Activated CD4-positive, alpha-beta T cell treated with anti-CD3 and anti-CD28 coated beads for 4 hours (primary cell): ENCODE data around the gene FAM168A.
"Not testable (repeated sequence)": the region's sequence is repeated elsewhere in the genome, so short reads cannot be mapped to it uniquely, and the experiment has no call there.

Source experiments
- DNase-seq, 2 donors: peaks; one replicate each; pipeline ENCODE4 v3.0.0-alpha.2; 2020

FAM168A gene

DNA sequence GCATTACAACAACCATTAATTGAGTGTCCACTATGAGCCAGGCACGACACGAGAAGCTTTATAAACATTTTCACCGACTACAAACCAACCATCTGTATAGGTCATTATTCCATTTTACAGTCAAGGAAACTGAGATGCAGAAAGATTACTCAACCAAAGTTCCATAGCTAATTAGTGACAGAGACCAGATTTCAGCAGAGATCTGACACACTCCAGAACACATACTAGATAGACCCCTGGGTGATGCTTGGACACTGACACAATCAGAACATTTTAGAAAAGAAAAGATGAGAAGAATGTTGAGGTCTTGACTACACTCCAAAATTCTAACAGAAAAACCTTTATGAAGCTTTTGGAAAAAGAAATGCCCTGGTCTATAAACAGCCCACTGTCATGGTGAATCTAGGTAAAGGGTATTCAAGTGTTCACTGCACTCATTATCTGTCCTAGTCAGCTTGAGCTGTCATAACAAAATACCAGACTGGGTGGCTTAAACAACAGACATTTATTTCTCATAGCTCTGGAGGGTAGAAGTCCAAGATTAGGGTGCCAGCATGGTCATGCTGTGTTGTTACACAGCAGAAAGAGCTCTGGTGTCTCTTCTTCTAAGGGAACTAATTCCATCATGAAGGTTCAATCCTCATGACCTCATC lies 132.8 kb downstream of the FAM168A start:
- DNase-seq: no peak

DNA sequence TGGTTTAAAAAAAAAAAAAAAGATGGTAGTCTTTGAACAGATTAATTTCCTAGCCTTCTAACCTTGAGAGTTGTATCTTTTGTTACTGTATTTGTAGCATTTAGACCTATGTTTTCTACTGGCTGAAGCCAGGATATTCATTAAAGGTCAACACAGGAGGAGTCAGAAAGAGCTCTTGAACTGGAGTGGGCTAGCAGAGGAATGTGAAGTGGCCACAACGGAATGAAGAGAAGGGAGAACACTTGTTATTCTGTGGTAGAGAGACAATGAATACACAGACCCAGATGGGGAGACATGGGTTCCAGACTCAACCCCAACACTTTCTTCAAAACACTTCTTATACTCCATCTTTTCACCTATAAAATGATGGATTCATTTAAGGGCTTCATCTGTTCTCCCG lies 133.6 kb downstream of the FAM168A start:
- no peak for DNase-seq

DNA sequence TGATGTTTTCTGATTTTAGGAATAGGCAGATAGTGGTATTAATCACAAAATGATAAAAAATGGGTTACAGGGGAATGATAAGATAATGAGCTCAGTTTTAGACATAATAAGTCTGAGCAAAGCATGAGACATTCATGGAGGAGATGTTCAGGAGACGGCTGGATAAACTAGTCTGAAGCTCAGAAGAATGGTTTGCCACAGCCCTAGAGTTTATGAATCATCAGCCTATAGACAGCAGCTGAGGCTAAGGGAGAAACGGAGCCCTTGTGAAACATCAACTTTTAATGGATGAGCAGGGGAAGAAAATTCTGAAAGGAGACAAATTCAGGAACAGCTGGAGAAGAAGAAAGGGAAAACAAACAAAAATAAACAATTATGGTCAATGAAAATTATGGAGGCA lies 134.6 kb downstream of the FAM168A start:
- DNase-seq: no peak

DNA sequence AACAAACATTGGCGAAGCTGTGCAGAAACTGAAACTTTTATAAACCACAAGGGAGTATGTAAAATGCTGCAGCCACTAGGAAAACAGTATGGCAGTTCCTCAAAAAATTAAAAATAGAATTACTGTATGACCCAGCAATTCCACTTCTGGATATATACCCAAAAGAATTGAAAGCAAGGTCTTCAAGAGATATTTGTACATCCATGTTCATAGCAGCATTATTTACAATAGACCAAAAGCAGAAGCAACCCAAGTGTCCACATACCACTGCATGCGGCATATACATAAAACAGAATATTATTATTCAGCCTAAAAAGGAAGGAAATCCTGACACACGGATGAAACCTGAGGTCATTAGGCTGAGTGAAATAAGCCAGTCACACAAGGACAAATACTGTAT lies 135.9 kb downstream of the FAM168A start:
- DNase-seq: no peak

DNA sequence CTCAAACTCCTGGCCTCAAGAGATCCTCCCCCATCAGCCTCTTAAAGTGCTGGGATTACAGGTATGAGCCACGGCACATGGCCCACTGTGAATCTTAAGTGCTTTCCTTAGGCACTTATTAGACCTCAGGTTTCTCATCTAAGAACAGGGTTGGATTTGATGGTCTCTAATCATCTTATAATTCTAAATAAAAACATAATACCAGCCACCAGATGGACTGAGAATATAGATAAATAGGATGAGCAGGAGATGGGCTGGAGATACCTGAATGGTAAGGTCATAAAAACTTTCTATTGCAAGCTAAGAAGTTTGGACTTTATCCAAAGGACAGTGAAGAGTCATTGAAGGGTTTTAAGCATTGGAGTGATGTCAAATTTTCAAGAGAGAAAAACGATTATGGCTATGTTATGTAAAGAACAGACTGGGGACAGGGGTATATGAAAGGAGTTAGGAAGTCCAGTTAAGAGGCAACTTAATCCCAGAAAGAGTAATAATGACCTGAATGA lies 136.5 kb downstream of the FAM168A start:
- DNase-seq: no peak

DNA sequence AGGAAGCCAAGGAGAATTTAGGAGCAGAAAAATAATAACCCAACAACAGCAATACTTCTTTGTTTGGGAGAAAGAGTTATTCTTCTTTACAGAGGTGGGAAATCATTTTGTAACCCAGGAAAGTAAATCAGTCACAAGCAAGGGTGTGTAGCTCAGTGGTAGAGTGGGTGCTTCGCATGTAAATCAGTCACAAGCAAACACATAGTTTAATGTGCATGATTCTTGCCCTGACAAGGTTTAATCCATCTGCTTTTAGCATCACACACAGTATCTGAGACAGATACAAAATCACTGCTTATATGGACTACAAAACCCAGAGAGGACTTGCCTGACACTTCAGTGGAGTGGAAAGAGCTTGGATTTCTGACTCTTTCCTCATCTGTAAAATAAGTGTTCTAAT lies 139.7 kb downstream of the FAM168A start:
- DNase-seq: no peak

DNA sequence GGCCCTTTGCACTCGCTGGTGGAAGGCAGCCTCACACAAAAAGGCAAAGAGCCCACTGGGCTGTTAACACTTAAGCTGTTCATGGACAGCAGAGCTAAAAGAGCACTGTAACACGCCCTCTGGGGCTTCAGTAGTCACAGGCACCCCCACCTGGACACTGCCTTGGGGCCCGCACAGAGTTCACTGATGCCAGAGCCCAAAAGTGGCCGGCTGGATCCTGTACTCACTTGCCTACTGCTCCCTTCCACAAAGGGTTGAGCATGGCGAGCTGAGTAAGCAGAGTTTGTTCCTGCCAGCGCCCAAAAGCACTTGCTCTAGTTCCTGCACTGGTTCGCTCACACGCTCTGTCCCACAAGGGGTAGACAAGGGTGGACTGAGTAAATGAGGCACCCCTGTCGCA lies 142.9 kb downstream of the FAM168A start:
- no peak for DNase-seq

DNA sequence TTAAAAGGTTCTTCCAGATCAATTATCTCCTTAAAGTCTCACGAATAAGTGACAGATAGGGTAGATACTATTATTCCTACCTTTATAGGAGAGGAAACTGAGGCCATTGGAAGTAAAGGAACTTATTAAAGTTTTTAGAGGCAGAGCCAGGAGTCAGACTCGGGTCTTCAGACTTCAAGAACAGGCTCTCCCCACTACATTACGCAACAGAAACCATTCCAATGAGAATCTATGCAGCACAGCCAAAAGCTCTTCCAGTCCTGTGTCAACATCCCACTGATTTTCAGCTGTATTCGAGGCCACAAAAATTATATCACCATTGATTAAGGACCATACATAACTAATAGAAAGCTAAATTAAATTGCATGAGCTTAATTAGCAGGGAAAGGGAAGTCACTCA lies 144.3 kb downstream of the FAM168A start:
- no peak for DNase-seq

DNA sequence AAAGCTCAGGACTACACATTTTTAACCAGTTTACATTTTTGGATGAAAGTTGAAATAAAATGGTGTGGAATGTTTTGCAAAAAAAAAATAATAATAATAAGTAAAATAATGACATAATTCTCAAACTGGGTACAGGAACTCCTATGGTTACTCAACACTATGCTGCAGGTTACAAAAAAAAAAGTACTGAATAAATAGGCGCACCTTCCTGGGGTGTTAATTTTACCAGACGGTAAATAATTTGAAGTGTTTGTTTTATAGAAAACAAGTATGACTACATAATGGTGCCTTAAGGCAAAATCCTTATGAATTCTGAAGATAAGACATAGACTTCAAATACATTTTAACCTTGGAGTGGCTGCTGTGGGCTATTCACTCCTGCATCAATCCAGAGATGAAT lies 145.2 kb downstream of the FAM168A start:
- no peak for DNase-seq

DNA sequence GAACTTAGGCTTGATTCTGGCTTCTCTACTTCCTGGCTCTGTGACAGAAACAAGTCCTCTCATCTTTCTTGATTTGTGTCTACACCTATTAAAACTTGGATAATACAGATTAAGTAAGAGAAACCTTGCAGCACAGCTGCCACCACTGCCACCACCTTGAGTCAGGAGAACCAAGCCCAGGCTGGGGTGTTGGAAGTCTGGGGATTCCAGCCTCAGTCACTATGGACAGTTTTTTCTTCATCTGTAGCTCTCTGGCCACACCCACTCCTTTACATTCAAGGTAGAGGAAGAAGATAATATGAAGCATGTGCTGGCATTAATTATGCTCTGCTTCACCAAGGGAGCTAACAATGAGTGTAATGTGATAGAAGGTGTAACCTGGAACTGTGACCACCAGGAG lies 146.0 kb downstream of the FAM168A start:
- no peak for DNase-seq

DNA sequence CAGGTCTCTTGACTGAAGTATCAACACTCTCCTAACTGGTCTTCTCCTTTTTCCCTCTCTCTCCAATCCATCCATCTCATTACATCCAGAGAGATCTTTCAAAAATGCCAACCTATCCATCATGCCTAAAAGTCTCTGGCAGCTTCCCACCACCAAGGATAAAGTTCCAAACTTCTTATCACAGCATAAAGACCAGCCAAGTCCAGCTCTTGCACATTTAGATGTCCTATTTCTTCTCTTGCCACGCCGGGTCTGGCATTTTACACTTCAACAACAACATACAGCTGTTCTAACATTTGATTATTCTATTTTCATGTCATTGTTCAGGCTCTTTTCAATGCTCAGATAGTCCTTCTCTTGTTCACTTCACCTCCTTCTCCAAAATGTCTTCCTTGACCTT lies 151.1 kb downstream of the FAM168A start:
- DNase-seq: no peak

DNA sequence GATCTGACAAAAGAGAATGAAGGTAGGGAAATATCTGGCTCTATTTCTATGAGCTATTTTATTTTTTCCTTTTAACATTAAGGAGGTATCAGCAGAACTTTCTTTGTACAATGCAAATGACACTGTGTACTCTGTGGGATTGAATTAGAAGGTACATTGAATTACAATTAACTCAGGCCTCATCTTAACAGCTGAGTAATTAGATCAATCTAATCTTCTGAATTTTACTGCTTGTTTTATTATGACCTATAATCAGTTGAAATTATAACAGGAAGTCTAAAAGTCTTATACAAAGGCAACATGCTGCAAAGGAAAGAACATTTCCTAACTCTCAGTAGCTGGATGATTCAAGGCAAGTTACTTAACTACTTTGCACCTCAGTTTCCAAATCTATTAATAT lies 151.9 kb downstream of the FAM168A start:
- no peak for DNase-seq

DNA sequence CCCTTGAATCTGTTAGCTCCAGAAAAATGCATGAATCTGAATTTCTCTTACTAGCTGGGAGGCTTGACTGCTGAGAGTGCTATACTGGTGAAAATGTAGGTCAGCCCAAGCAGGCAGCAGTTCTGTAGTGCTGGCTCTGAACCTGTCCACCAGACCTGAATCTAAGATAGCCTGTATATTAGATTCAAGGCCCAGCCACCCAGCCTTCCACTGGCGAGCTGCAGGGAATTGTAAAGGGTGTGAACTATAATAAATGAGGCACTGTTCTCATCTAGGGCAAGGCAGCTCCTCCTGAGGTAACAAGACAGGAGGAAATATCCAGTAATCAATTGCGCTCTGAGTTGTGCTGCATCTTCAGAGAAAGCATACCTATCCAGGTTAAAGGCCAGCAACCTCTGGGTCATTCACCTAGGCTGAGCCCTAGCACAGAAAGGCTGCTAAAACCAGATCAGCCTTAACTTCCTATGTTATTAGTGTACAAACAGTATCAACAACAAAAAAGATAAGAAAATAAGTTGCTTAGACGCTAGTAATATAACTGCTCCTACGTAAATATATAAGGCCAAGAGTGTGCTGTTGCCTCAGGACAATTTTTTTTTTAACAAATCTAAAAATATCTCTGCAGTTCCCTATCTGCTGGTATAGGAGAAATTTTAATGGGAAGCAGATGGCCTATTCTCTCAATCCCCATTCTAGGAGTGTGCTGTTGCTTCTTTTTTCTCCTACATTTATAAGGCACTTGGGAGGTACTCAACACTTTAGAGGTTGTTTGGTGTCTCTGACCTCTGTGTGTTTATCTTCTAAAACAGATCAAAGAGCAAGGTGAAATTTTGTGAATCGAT lies 158.7 kb downstream of the FAM168A start:
- no peak for DNase-seq

DNA sequence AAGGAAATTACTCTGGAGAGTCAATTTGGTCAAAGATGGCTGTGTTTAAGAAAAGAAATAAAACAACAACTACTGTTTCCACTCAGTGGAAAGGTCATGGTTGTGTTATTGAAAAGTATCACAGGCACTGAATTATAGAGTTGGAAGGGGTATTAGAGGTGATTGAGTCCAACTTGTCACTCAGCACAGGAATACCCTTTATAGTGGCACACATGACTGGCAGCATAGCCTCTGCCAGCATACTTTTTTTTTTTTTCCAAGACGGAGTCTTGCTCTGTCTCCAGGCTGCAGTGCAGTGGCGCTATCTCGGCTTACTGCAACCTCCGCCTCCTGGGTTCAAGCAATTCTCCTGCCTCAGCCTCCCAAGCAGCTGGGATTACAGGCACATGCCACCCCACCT lies 161.1 kb downstream of the FAM168A start:
- not testable (repeated sequence) for DNase-seq

DNA sequence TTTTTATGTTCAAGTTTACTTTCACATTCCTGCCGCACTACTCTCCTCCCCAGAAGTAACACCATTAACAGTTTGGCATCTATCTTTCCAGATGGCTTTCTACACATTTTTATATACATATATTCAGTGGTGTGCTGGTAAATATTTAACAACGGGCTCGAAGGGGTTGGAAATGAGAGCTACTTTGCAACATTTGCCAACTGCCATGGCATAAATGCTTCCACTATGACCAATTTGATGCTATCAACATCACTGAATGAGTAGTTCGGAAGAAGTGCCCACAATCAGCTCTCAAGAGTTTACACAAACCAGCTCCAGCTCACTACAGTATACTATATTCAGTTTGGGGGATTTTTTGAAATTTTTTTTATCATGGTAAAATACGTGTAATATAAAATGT lies 166.5 kb downstream of the FAM168A start:
- DNase-seq: no peak

DNA sequence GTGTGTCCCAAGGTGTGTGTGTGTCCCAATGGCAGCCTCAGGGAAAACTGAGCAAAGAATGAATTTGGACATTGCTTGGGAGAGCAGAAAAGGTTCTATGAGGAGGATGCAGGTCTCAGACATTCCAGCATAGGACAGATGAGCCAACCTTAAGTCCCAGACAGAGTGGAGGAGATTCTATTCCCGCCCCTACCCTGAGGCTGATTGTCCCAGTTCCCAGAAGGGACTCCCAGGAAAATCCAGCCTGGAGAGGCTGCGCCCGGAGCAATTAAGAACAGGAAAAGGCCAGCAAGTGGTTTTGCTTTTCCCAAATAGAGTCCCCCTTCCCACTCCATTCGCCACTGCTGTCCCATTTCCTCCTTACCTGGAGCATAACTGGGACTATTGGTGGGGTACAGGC lies 167.6 kb downstream of the FAM168A start:
- DNase-seq: no peak

DNA sequence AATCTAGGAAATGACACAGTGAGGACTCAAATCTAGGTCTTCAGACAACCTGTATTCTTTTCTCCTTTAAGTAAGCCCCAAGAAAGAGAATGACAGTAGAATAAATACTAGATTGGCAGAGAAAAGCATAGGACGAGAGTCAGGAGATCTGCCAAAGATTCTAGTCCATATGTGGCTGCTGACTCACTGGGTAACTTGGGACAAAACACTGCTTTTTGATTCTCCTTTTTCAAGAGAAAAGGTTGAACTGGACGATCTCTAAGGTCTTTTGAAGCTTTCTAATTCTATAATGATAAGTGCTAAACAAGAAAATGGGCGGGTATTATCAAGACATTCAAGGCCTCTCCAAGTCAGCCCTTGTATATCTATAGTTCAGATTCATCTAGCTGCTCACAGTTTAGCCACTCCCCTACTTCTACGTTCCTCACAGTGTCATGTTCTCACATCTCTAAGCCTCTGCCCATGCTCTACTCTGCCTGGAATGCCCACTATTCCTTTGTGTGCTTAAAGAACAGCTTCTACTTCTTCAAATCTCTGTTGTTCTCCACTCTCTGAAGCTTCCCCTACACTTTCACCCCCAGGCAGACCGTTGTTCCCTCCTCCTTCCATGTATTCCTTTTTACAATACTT lies 168.7 kb downstream of the FAM168A start:
- no peak for DNase-seq

DNA sequence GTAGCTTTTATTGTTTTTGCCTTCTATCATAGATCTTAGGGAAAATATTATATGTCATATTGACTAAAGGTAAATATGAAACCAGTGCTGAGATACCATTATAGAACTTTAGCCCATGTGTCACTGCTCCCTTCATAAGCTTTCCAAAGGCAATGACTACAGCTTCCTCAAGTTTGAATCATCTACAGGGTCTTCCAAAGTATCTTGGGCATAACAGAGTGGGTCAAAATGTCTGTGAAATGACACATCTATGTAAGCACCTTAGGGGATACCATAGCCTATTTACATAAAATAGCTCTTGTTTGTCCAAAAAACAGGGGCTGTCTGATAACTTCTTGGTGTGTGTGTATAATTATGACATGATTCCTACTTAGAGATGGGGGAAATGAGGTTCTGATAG lies 169.2 kb downstream of the FAM168A start:
- no peak for DNase-seq

DNA sequence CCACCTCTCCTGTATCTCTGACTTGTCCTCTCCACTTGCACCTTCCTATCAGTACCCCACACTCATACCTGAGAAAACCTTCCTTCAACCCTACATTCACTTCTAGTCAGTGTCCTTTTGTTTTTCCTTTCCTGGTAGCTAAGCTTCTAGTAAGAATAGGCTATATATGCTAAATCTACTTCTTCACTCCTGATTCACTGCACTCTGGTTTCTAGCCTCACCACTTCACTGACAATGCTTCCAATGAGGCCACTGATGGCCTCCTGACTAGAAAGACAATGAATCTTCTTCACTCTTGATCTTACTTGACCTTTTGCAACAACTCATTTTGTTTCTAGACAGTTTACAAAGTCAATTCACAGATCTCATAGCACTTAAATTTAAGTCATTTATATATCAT lies 169.7 kb downstream of the FAM168A start:
- DNase-seq: no peak

DNA sequence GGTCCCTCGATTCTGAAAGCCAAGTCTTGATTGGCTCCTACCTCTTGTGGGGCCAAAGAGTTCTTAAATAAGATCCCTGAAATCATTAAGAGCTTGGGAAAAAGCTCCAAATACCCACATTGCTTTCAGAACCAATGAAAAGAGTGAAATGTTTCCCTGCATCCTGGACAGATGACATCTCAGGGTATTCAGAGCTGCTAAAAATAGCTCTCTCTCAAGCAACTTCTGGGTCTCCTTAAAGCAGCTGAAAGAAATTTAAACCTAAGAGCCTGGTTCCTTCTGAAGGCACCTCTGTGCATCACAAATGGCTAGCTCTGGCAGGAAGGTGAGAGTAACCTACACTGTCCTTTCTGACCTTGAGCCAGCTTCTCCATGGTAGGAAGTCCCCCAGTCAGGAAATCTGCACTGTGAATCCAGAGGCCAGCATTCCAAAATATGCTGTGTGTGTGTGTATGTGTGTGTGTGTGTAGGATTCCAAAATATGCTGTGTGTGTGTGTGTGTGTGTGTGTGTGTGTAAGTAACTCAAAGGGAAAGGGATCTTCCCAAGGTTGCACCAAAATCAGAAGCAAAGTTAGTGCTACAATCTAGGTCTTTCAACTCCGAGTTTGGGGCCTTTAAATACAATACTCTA lies 171.6 kb downstream of the FAM168A start:
- no peak for DNase-seq

DNA sequence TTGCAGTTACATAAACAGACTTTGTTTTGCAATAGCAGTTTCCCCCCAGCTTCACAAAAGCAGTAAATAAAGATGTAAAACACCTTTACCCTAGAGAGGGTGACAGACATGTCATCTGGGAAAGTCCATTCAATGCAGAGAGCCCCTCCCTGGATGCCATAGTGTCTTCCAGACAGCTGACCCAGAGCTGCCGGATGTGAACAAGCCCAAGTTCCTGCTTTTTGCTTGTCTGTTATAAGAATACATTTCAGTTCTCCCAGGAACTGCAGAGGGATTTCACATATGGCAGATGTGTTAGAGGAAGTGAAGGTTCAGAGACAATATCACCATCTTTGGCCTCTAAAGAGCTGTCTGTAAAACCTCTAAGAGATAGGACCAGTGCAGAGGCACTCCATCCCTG lies 172.8 kb downstream of the FAM168A start:
- no peak for DNase-seq

DNA sequence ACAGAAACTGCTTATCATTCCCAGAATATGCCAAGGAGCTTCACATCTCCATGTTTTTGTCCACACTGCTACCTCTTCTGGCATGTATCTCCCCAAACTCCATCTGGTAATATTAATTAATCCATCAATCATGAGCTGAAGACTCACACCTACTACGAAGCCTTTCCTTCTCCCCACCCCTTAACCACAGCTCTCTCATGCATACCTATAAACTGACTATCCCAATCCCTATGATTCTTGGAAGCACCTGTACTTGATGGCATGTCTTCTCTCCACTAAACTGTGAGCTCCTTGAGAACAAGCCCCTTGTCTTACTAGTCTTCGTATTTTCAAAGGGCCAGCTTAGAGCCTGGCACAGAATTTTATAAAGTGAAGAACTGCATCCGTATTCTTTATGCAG lies 174.4 kb downstream of the FAM168A start:
- no peak for DNase-seq

DNA sequence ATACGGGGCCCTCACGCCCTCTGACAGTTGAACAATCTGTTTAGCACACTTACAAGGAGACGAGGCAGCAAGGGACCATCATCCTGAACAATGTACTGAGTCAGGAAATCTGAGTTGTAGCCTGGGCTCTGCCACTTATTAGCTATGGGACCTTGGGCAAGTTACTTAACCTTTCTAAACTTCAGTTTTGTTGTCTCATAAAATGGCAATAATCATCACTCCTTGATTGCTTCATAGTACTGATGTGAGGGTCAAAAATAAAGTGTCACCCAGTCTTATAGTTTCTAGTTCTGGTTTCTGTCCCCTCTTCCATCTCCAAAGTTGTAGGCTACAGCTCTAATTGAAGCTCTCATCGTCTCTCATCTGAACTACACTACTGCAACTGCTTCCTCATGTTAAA lies 175.0 kb downstream of the FAM168A start:
- DNase-seq: no peak

DNA sequence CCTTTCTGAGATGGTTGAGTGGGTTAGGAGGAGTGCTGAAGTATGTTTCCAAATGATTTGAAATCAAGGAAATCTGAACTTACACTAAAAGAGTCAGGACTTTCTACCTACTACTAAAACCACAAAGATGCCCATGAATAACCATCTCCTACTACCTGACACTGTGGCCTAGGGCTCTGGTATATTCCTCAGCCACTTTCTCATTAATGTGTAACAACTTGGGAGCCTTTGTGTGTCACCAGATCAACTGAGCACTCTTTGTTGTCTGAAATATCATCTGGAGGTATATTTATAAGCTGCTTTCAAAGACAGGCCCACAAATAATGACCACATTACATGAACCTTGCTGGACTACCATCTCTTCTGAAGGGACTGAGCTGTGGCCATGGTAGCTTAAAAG lies 177.8 kb downstream of the FAM168A start:
- DNase-seq: no peak
